ENCODE results near the gene PSME2. TPM values are rescaled to one million over a fixed set of nuclear protein-coding genes. Genes with fewer than 3 reads are reported as not detected.

The PSME2 gene
- total RNA-seq, 4 donors from 2014 or later: 31.3 to 66.6 (median 47.5) TPM

GRCh38 chr14:24132976-24133375 is 13.4 kb downstream of the PSME2 start:
- WGBS, 2 donors: 97 to 100% methylated on average over 2 of the region's 2 CpGs
- intact Hi-C loops (cut with DNase I): no loop called here
- DNase-seq: no peak
- H3K4me3 ChIP-seq (replicated peaks in 1 of 3): no peak overlapping the region
- no peaks in the 10 kb centered on the region for H3K27me3 ChIP-seq
- no peaks in the 10 kb centered on the region for H3K9me3 ChIP-seq
- no peak for TF ChIP-seq CTCF (IDR thresholded peaks at IDR 0.05)
- TF ChIP-seq POLR2A (IDR thresholded peaks at IDR 0.05): no peak
- H3K36me3 ChIP-seq: peaks cover 0 to 5% of the 10 kb centered on the region in 2 donors
- H3K27ac ChIP-seq: no peak overlapping the region
- peaks cover 11 to 14% of the 10 kb centered on the region in 2 donors for H3K4me1 ChIP-seq

- intact Hi-C loops (cut with DNase I): no loop called here
- Histone ChIP-seq H3K36me3 (no peaks in the 10 kb centered on the region), H3K4me1 (peaks cover 11 to 13% of the 10 kb centered on the region in 2 donors), H3K27ac (peak overlapping the region in 1 of 3 donors; percentile 56), H3K4me3 (replicated peaks in 1 of 3) (no peak overlapping the region), H3K27me3 (no peaks in the 10 kb centered on the region), H3K9me3 (no peaks in the 10 kb centered on the region)
- WGBS, 2 donors: 57 to 60% methylated on average over 18 to 23 of the region's 24 CpGs
- no peak for TF ChIP-seq POLR2A (IDR thresholded peaks at IDR 0.05)
- no peak for TF ChIP-seq CTCF (IDR thresholded peaks at IDR 0.05)
- DNase-seq: peak; percentile 37 to 67
Measured at GRCh38 chr14:24132061-24132685, 14.2 kb downstream of the PSME2 start.

- DNase-seq: no peak
- WGBS, 2 donors: 84 to 90% methylated on average over 6 to 15 of the region's 15 CpGs
Measured at GRCh38 chr14:24131549-24131966, 14.9 kb downstream of the PSME2 start.

GRCh38 chr14:24130717-24131548 is 15.5 kb downstream of the PSME2 start:
- Histone ChIP-seq H3K27me3 (no peaks in the 10 kb centered on the region), H3K9me3 (no peaks in the 10 kb centered on the region), H3K27ac (peak overlapping the region in 2 of 3 donors; percentile 16 to 56), H3K4me1 (peaks cover 4 to 7% of the 10 kb centered on the region in 2 donors), H3K4me3 (replicated peaks in 1 of 3) (no peak overlapping the region), H3K36me3 (no peaks in the 10 kb centered on the region)
- peak in 1 of 2 donors; percentile 8 for DNase-seq
- 55 to 66% methylated on average over 4 to 5 of the region's 7 CpGs for WGBS, 2 donors
- no peak for TF ChIP-seq POLR2A (IDR thresholded peaks at IDR 0.05)
- no peak for TF ChIP-seq CTCF (IDR thresholded peaks at IDR 0.05)
- intact Hi-C loops (cut with DNase I): no loop called here

More at GRCh38 chr14:24131549-24131966, 14.9 kb downstream of the PSME2 start:
- no peaks in the 10 kb centered on the region for H3K9me3 ChIP-seq
- peaks cover 5 to 7% of the 10 kb centered on the region in 2 donors for H3K4me1 ChIP-seq
- TF ChIP-seq CTCF (IDR thresholded peaks at IDR 0.05) (no peak), POLR2A (IDR thresholded peaks at IDR 0.05) (no peak)
- H3K36me3 ChIP-seq: no peaks in the 10 kb centered on the region
- H3K27me3 ChIP-seq: no peaks in the 10 kb centered on the region
- intact Hi-C loops (cut with DNase I): no loop called here
- peak overlapping the region in 2 of 3 donors; percentile 16 to 56 for H3K27ac ChIP-seq
- no peak overlapping the region for H3K4me3 ChIP-seq (replicated peaks in 1 of 3)

GRCh38 chr14:24130380-24130716 is 16.1 kb downstream of the PSME2 start, which contains the start of gene FITM1:
FITM1 (plus strand) TSS chr14:24130659; CDS start chr14:24131564, 905 bp downstream.
- Histone ChIP-seq H3K4me1 (peaks cover 1 to 4% of the 10 kb centered on the region in 2 donors), H3K27me3 (no peaks in the 10 kb centered on the region), H3K36me3 (no peaks in the 10 kb centered on the region), H3K4me3 (replicated peaks in 1 of 3) (no peak within 1 kb of the TSS), H3K27ac (peak within 1 kb of the TSS in 2 of 3 donors; percentile 16 to 56), H3K9me3 (no peaks in the 10 kb centered on the region)
- DNase-seq: no peak
- no peak for TF ChIP-seq CTCF (IDR thresholded peaks at IDR 0.05)
- no peak for TF ChIP-seq POLR2A (IDR thresholded peaks at IDR 0.05)
- intact Hi-C loops (cut with DNase I): no loop called here
- 96% methylated on average over 5 of the region's 5 CpGs for WGBS, 2 donors
